Measurements from ENCODE around the gene SPINK2. TPM values are rescaled to one million over a fixed set of nuclear protein-coding genes. Genes with fewer than 3 reads are reported as not detected.

The SPINK2 gene
- total and polyA plus RNA-seq, 10 of the 15 experiments (the other 5 are each of a cell fraction or from before 2014, with no cell fraction given): 0.13 to 1.0 (median 0.61) TPM; not detected in 1

GRCh38 chr4:56859841-56860240, 38.3 kb upstream of the SPINK2 start:
- in situ Hi-C loops (cut with MboI) (no loop called here), intact Hi-C loops (cut with micrococcal nuclease; ENCODE audit: unreplicated experiment) (loop anchor here (5.0 kb wide), 1 partner anchor 47 kb away; the partner anchor contains the start of gene REST)
- FAIRE-seq: peak; percentile 27

More at GRCh38 chr4:56859841-56860240, 38.3 kb upstream of the SPINK2 start:
- WGBS (ENCODE audit: insufficient coverage, insufficient replicate concordance, low lambda C conversion rate, missing lambda C conversion rate): 64% methylated on average over 5 of the region's 5 CpGs
- no peak overlapping the region for H2AFZ ChIP-seq (ENCODE audit: control insufficient read depth, low read depth, low read length)
- no TSS peak for BruUV-seq (replicated peaks)
- H3K9me3 ChIP-seq (replicated peaks; ENCODE audit: control insufficient read depth, insufficient read depth, low read length): no peaks in the 10 kb centered on the region
- no peaks in the 10 kb centered on the region for H4K20me1 ChIP-seq (ENCODE audit: control insufficient read depth, insufficient read depth)
- POLR2A ChIA-PET: interaction anchor here (1.0 kb wide), 1 partner anchor 118 kb away, joined by 3 read pairs; the partner anchor contains the start of gene NOA1
- no peaks in the 10 kb centered on the region for H3K36me3 ChIP-seq (ENCODE audit: control insufficient read depth in 2 of 2, insufficient read depth in 2 of 2, low read length in 1 of 2)
- no peak overlapping the region for H3K9ac ChIP-seq (ENCODE audit: control insufficient read depth, insufficient read depth, low read length)
- 0 out of 2 replicates have a peak, but pooled peaks have one; percentile 21 for TF ChIP-seq CBX5 (IDR thresholded peaks at IDR 0.05; ENCODE audit: low read depth)
- no peak for TF ChIP-seq CHD1 (IDR thresholded peaks at IDR 0.05; ENCODE audit: low read depth, low read length)
- no peak for TF ChIP-seq FOXM1 (IDR thresholded peaks at IDR 0.05; ENCODE audit: low read depth, low read length)
- no peak for TF ChIP-seq STAT3 (IDR thresholded peaks at IDR 0.05; ENCODE audit: low read depth, low read length)
- TF ChIP-seq ZBED1 (IDR thresholded peaks at IDR 0.05; ENCODE audit: borderline replicate concordance): no peak
- TF ChIP-seq RUNX3 (IDR thresholded peaks at IDR 0.05; ENCODE audit: low read length): 0 out of 2 replicates have a peak, but pooled peaks have one; percentile 31
- TF ChIP-seq PAX5 (IDR thresholded peaks at IDR 0.05; ENCODE audit: borderline replicate concordance, low read depth, low read length): peak; percentile 34; the same call in 1 of the 2 replicates
- no peak for TF ChIP-seq JUNB (IDR thresholded peaks at IDR 0.05)
- TF ChIP-seq NFIC (IDR thresholded peaks at IDR 0.05; ENCODE audit: low read depth, low read length): peak; percentile 50; the same call in 1 of the 2 replicates
- no peak for TF ChIP-seq CTCF (IDR thresholded peaks at IDR 0.05 in 2 of 3, conservative IDR thresholded peaks at IDR 0.05 in 1 of 3; ENCODE audit: control insufficient read depth in 2 of 3, extremely low read depth in 1 of 3, insufficient read depth in 1 of 3, low read depth in 3 of 3, low read length in 3 of 3)
- TF ChIP-seq SKIL (IDR thresholded peaks at IDR 0.05; ENCODE audit: low read depth, poor library complexity, severe bottlenecking): no peak
- TF ChIP-seq RELB (IDR thresholded peaks at IDR 0.05; ENCODE audit: low read depth): no peak
- no peak overlapping the region for H3K4me2 ChIP-seq (ENCODE audit: control insufficient read depth, insufficient read depth)
- H3K27ac ChIP-seq (ENCODE audit: control insufficient read depth, insufficient read depth): no peak overlapping the region
- SMC1A ChIA-PET (ENCODE audit: uncharacterized antibody, unreplicated experiment): interaction anchor here (1.2 to 1.7 kb wide), 2 partner anchors 24 to 50 kb away, joined by 3 to 6 read pairs; no protein-coding TSS in a partner anchor
- peaks cover 22% of the 10 kb centered on the region for H3K4me1 ChIP-seq (ENCODE audit: control insufficient read depth, insufficient read depth, low read length)
- no peak overlapping the region for H3K4me3 ChIP-seq
- no peaks in the 10 kb centered on the region for H3K27me3 ChIP-seq (replicated peaks in 1 of 2; ENCODE audit: control insufficient read depth in 2 of 2, insufficient read depth in 2 of 2, low read length in 1 of 2)
- RAD21 ChIA-PET (ENCODE audit: unreplicated experiment): interaction anchor here (1.2 kb wide), 1 partner anchor 118 kb away, joined by 3 read pairs; the partner anchor contains the start of gene NOA1
- DNase-seq (ENCODE audit: low read depth, low spot score) (no peak), ATAC-seq (peak; percentile 77)
- CTCF ChIA-PET: interaction anchor here (1.6 kb wide), 1 partner anchor 23 kb away, joined by 8 read pairs; no protein-coding TSS in a partner anchor
- no peaks in the 10 kb centered on the region for H3K79me2 ChIP-seq (ENCODE audit: control insufficient read depth, insufficient read depth, low read length)

Measured in GM12878 (cell line).